HG03139 (cell line): ENCODE results near the gene TBC1D2B.

Experiments
- ATAC-seq: cut with Tn5 transposase; IDR thresholded peaks from one replicate; pipeline ENCODE4 v1.9.1; 2021; ENCODE audit not compliant: unreplicated experiment

The TBC1D2B gene

DNA sequence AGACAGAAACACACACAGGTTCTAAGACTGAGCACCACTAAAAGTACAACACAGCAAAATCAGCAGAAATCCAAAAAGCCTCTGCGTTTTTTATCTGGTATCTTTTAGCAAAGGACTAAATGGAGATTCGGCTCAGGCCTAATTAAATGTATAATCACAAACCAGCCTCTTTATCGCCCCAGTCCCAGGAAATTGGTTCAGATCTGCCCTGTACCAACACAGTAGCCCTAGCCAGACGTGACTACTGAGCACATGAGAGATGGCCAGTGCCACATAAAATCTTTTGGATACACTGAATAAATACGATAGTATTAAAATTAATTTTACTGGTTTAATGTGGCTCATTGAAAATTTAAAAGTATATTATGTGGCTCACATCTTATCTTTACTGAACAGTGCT is 19.7 kb downstream of the TBC1D2B start:
- no peak for ATAC-seq

DNA sequence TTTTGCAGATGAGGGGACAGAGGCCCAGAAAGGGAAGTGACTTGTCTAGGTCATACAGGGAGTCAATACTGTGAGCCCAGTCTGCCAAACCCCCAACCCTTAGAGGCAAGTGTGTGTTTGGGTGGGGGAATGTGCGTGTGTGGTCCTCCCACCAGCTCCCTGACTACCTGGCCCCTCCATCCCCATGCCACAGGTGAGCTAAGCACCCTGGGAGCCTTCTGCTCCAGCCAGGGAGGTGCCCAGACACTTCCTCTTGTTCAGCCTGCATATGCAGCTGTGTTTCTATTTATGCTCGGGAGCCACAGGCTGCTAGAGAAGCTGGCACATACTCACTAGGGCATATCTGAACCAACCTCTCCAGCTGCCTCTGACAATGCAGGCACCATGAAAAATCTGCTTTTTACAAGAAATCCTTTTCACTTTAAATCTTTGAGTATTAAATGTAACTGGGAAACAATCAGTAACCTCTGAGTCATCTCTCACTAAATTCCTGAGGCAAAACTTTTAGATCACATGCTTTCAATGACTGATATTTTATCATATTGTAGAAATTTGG is 20.7 kb downstream of the TBC1D2B start:
- no peak for ATAC-seq

DNA sequence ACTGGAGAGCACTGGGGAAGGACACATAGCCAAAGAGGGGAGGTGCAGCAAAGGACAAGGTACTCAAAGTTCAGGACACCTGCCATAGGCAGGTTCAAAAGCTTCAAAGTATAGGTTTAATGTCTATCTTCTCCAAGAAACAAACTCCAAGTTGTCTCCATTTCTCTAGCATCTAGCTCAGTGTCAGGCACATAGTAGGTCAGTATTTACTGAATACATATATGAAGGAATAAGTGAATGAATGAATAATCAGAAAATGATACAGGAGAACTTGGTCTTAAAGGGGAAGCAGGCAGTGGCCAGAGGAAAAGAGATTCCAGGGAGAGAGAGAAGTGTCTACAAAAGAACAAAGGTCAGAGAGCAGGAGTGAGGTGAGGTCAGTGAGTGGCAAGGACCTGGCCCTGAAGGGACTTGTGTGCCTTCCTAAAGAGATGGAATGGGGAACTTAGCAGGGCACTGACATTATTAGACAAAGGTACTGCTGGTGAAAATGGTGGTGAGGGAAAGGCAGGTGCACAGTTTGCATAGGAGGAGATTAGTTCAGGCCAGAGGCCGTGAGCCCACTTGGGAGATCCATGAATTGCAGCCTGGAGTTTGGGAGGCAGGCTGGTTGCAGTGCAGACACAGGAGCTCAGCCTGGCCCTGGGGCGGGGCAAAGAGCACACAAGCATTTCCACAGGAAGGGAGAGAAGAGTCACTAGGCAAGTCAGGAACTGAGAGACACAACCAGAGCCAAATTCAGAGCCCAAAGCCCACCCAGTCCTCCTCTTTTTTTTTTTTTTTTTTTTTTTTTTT is 21.4 kb downstream of the TBC1D2B start:
- no peak for ATAC-seq

DNA sequence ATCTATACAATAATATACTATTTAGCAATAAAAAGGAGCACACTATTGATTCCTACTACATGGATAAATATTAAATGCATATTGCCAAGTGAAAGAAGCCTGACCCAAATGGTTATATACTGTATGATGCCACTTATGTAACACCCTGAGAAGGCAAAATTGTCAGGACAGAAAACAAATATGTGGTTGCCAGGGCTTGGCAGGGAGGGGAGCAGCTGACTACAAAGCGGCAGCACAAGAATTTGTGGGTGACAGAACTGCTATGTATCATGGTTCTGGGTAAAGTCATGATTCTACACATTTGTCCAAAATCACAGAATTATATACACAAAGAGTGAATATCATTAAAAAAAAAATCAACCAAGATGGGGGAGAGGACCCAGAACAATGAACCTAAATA is 22.5 kb downstream of the TBC1D2B start:
- ATAC-seq: no peak

DNA sequence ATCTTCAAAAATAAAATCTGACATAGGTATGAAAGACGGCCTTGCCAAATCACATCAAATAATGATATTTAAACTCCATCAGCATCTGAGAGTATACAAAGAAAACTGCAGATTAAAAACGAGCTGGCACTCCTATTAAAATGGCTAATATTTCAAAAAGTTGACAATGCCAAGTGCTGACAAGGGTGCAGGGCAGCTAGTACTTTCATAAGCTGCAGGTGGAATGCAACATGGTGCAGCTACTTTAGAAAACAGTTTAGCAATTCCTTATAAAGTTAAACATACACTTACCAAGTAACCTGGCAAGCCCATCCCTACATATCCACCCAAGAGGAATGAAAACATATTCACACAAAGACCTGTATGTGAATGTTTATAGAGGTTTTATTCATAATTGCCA is 23.0 kb downstream of the TBC1D2B start:
- ATAC-seq: no peak

DNA sequence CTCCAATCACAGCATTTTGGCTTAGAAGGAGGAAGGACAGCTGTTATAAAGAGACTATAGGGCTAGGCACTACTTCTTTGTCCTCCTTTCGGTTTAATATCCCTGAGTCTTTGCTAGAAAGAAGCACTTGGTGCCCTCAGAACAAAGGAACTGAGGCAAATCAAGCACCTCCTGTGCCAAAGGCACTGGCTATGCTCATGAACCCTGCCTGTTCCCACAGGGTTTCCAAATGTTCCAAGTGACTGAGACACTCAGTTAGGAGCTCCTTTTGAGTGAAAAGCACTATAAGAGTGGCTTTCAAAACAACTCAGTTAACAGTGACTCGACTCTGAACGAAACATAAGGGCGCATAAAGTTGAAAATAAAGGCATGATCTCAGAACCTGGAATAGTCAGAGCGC is 25.0 kb downstream of the TBC1D2B start:
- no peak for ATAC-seq

DNA sequence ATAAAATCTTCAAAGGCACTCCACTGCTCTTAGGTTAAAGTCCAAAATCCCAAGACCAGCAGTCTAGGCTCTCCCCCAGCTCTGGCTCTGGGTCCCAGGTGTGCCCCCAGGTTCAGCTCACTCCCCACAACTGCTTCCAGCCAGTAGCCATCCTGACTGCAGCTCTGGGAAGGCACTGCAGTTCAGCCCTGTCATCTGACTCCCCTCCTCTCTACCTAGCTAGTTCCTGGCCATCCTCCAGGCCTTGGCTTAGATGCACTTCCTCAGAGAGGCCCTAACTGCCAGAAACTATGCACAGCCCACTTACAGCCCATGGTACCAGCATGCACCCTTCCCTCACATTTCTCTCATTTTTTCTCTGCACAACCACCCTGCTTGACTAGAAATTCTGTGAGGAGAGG is 25.5 kb downstream of the TBC1D2B start:
- no peak for ATAC-seq

DNA sequence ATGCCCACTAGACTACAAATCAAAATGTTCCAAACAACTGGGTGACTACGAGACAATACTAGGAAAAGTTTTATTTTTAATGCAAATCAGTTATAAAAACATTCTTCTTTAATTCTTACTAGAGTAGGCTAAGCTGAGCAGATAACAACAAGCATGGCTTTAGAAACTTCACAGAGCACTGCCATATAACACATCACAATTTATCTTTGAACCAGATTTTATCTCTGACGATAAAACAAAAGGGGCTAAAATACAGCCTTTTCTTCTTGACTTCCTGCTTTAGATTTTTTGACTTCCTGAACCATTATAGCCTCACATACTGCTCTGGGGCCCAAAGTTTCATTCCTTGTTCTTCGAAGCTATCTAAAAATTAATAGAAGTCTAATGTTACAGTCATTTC is 25.9 kb downstream of the TBC1D2B start:
- no peak for ATAC-seq

DNA sequence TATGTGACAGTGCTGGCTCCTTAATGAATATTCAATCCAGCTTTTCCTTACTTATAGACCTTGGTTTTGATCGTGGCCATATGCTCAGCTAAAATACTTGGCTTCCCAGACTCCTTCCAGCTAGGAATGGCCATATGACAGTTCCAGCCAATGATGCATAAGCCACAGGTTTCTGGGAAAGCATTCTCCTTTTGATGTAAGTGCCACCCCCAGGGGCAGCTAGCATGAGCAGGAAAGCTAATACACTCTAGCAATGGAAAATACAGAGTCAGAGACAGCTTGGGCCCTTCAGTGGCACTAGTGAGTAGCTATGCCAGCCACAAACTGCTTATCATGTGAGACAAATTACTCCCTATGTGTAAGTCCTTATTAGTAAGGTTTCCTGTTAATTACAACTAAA is 26.7 kb downstream of the TBC1D2B start:
- ATAC-seq: no peak

DNA sequence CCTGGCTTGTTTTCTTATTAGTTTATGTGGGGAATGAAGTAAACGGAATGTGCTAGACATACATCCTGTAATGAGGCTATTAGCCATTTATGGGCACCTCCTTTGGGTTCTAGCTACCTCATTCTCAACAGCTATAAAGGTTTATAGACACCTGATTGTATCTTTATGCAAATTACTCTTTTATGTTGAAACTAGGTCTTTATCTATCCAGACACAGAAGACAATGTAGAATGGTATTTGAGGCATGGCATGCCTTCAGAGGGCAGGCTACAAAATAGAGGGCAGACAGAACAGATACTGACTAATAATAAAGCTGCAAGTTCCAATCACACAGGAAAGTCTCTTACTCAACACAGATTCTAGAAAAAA is 27.1 kb downstream of the TBC1D2B start:
- peak; percentile 24 for ATAC-seq

DNA sequence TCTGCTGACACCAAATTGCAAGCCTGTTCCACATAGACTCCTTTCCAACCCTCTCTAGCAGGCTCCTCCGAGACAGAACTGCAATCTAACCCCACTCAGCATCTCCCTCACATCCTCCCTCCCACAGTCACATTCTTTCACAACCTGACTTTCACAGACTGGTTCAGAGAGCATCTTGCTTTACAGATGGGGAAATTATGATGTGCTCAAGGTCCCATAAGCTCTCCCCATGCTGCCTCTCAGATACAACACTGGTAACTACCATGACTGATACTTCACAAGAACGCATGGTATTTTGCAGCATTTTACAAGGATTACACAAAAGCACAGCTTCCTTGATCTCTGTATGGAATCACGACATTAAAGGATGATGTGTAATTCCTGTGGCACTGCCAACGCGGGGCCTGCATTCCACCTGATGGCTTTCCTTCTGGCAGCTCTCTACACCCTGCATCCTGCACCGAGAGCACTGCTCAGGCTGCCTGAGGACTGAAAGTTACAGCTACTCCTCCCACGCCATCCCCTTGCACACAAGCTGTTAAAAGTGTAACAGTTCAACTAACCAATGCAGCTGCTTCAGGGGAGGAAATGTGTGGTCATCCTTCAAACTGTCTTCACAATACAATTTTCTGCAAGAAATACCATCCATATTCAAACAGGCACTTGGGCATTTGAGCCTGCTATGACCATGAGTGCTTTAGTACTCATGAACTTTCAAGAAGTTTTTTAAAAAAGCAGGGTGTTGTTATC is 27.6 kb downstream of the TBC1D2B start:
- peak; percentile 59 for ATAC-seq

DNA sequence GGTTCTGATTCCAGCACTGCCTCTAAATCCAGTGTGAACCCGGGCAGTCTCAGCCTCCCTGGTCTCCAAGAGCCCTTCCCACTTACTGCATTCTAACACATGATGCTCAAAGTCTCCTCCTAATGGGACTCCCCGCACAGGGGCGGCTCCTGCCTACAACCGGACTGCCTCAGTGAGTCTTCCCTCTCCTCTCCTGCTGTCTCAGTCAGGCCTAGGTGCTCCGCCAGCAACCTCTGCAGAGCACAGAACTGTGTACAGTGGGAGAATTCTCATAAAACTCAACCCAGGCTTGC is 28.9 kb downstream of the TBC1D2B start:
- no peak for ATAC-seq

DNA sequence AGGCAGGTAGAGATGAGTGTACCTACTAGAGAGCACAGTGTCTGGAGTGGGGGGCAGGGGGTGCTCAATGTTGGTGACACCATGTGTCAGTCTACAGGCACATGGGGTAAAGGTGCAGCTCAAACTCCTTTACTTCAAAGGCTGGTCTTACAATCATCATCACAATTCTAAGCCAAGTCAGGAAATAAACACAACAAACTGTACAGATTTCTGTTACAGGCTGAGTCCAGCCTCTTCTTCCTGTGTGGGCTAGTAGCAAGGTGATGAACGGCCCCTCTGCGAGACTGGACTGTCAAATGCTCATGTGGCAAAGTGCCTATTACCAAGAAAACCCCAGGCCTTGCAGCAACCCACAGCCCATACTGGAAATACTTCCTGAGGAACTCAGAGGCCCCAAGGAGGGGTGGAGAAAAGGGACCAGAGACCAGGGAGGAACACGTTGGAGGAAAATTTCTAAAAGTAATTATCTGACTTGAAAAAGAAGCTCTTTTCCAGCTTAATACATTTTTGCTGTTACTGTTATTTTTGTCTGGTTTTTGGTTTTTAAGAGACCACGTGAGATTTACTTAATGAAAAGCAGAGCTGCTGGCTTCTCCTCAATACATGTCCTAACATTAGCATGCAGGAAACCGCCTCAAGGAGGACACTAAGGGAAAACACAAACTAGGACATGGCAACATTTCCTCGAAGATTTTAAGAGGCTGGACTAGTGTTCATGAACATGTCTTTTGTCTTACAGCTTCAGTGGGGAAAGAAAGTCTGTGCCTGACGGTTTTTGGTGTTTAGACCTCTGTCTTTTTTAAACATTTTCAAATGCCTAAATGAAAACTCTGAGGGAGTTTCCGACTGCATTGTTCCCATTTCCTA is 29.5 kb downstream of the TBC1D2B start:
- no peak for ATAC-seq

DNA sequence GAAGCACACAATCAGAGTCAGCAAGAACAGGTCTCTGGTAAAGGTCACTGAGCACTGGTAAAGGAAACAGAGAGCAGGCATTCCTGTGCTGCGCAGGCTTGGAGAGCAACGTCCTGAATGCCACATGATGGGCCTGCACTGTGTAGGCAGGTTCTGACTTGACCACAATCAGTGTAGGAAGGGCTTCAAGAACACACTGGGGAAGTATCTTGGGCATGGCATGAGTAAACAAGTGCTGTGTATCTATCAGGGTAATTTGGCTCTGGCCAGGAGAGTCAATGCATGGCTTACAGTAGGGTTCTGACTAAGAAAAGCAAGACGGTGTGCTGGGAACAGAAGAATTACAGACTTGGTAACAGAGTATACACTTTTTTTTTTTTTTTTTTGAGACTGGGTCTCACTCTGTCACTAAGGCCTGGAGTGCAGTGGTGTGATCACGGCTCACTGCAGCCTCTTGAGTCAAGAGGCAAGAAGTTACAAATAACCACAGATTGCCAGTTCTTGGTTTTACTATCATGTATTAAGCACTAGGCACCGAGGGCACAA is 30.6 kb downstream of the TBC1D2B start:
- ATAC-seq: no peak

DNA sequence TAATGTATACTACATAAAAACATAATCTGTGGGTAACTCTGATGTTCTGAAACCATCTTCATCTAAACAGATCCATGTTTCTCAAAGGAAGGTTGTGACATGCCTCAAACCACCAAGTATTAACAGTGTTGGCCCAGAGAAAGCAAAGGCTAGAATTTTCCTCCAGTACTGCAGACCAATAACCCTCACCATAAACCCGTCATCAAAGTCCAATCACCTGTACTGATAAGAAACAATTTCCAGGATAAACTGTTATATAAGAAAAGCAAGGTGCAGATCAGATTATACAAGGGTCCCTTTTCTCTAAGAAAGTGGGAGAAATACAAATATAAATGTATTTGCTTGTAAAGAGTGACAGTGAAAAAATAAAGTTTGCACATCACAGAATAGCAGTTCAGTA is 32.3 kb downstream of the TBC1D2B start:
- ATAC-seq: no peak

DNA sequence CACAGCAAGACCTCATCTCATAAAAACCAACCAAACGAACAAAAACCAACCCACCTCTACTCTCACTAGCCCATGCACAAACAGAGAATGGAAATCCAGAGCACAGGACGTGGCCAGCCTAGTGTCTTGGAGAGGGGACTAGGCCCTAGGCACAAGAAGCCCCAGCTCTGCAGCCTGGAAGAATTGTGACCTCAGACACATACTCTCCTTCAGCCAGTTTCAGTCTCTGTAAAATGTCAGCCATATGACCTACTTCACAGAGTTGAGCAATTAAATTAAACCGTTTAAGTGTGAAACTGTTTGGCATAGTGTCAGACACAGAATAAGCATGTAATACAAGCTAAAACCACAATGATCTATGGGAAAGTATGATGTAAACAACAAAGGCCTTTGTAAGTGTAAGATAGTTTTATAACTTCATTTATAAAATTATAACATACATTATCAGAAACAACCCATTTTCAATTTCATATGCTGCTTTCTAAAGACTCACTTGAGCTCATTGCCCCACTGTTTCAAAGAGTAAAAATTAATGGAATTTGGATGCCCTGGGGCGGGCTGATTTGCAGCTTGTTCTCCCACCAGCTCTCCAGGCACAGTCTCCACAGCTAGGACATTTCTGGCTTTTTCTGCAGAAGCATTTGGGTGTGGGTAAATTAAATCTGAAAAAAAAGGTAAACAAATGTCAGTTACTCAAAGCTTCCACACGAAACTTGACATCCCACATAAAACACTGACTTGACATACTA is 32.9 kb downstream of the TBC1D2B start:
- no peak for ATAC-seq

DNA sequence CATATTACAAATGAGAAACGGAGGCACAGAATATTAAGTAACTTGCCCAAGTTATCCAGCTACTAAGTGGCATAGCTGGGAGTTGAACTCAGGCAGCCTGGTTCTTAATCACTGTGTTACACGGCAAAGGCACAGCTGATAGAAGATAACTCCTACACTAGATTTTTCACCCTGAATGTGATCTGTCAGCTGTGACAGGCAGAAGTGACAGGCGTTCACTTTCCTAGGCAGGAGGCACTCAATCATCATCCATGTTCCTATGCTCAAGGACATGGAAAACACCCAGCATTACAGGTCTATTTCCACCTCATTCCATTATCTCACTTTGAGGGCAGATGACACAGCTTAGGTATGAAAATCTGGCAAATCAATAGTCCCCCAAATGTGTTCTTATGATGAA is 35.6 kb downstream of the TBC1D2B start:
- ATAC-seq: no peak

DNA sequence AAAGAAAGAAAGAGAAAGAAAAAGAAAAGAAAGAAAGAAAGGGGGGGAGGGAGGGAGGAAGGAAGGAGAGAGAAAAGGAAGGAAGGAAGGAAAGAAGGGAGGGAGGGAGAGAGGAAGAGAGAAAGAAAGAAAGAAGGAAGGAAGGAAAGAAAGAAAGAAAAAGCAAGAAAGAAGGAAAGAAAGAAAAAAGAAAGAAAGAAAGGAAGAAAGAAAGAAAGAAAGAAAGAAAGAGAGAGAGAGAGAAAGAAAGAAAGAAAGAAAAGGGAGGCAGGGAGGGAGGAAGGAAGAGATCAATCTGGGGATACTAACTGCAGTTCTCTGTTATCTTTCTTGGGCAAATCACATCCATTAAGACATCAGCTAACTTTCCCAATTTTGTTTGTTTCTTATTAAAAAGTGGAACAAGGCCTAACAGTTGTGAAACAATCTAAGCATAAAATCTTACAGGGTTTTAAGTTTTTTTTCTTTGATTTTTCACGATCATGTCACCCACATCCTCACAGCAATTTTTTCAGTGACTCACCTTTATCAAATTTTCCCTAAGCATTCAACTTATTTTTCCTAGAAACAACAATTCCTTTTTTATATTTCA is 36.8 kb downstream of the TBC1D2B start:
- ATAC-seq: no peak

DNA sequence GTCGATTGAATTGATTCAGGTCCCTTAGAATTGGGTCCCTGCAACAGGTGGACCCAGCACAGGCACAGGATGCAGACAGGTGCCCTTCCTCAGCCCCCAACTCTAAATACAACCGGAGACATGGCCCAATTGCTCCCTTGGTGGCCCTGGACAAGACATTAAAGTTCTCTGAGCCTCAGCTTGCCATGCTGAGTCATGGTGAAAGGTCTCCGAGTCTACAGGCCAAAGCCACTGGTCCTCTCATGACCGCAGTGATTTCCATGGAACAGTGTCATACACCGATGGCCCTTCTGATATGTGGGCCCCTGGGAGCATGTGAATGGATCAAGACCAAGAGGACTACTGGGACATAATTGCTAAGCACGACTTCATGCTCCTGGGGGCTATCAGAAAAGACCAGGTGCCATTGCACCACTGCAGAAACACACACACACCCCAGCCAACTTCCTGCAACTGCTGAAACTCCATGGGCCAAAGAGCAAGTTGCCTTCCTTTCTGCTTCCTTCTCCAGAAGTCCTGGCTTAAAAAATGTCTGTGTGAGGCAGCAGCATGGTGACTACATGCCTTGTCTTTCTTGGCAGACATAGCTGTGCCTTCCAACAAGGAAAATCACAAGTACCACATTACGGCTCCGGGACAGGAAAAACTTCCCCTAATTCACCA is 38.8 kb downstream of the TBC1D2B start:
- ATAC-seq: no peak
